ENCODE results near the gene C3. TPM values are rescaled to one million over a fixed set of nuclear protein-coding genes. Genes with fewer than 3 reads are reported as not detected.
"Not testable (repeated sequence)": the region's sequence is repeated elsewhere in the genome, so short reads cannot be mapped to it uniquely, and the experiment has no call there.

Gene C3
- 48.4 TPM for total RNA-seq (ENCODE audit: insufficient read depth, low replicate concordance)

- DNase-seq (ENCODE audit: low spot score): peak; percentile 58
Observed at GRCh38 chr19:6720369-6721137, at the start of gene C3. C3 (minus strand) TSS chr19:6720650; CDS start chr19:6720589, 61 bp downstream.

GRCh38 chr19:6769006-6769619, 48.7 kb upstream of the C3 start:
- no peak for DNase-seq (ENCODE audit: low spot score)

- no peak for DNase-seq (ENCODE audit: low spot score)
Observed at GRCh38 chr19:6768236-6768785, 47.9 kb upstream of the C3 start.

- DNase-seq (ENCODE audit: low spot score): peak; percentile 71
Observed at GRCh38 chr19:6767357-6768235, 47.1 kb upstream of the C3 start, which contains the start of gene SH2D3A. SH2D3A (minus strand) TSS chr19:6767435; CDS start chr19:6763748, 3,687 bp downstream.

- DNase-seq (ENCODE audit: low spot score): no peak
Observed at GRCh38 chr19:6767081-6767356, 46.6 kb upstream of the C3 start.

GRCh38 chr19:6766357-6767080, 46.1 kb upstream of the C3 start:
- no peak for DNase-seq (ENCODE audit: low spot score)

- DNase-seq (ENCODE audit: low spot score): peak; percentile 71
Observed at GRCh38 chr19:6765738-6766356, 45.4 kb upstream of the C3 start.

- DNase-seq (ENCODE audit: low spot score): not testable (repeated sequence)
Observed at GRCh38 chr19:6762253-6762797, 41.9 kb upstream of the C3 start.

- no peak for DNase-seq (ENCODE audit: low spot score)
Observed at GRCh38 chr19:6761053-6761676, 40.7 kb upstream of the C3 start.

GRCh38 chr19:6760606-6761005, 40.2 kb upstream of the C3 start:
- DNase-seq (ENCODE audit: low spot score): no peak

- no peak for DNase-seq (ENCODE audit: low spot score)
Observed at GRCh38 chr19:6754653-6755463, 34.4 kb upstream of the C3 start.

- DNase-seq (ENCODE audit: low spot score): no peak
Observed at GRCh38 chr19:6754136-6754535, 33.7 kb upstream of the C3 start.

- peak; percentile 69 for DNase-seq (ENCODE audit: low spot score)
Observed at GRCh38 chr19:6753178-6754031, 33.0 kb upstream of the C3 start.

GRCh38 chr19:6752256-6753177, 32.1 kb upstream of the C3 start:
- DNase-seq (ENCODE audit: low spot score): no peak

GRCh38 chr19:6751189-6751588, 30.7 kb upstream of the C3 start:
- DNase-seq (ENCODE audit: low spot score): no peak

- DNase-seq (ENCODE audit: low spot score): no peak
Observed at GRCh38 chr19:6750062-6750461, 29.6 kb upstream of the C3 start.

GRCh38 chr19:6748543-6748942, 28.1 kb upstream of the C3 start:
- DNase-seq (ENCODE audit: low spot score): not testable (repeated sequence)

All from umbilical cord (tissue), 2 donors.